WERI-Rb-1 (cell line): Measurements from ENCODE around the gene AACS.

Source experiments
- DNase-seq: peaks from one replicate; pipeline ENCODE4 v3.0.0-alpha.2; 2020
- H3K27ac ChIP-seq: fragments of 250-450 bp; sonication (Bioruptor Pico); 2 replicates; pipeline ENCODE4 v1.5.1; 2020; ENCODE audit warnings: mild to moderate bottlenecking, moderate library complexity
- H3K27me3 ChIP-seq: fragments of 250-450 bp; sonication (Bioruptor Pico); 2 replicates; pipeline ENCODE4 v1.5.1; 2021; ENCODE audit warnings: mild to moderate bottlenecking, low read depth, moderate library complexity; ENCODE audit not compliant: insufficient read depth, severe bottlenecking
- H3K36me3 ChIP-seq: fragments of 250-450 bp; sonication (Bioruptor Pico); 2 replicates; pipeline ENCODE4 v1.5.1; 2020; ENCODE audit warnings: mild to moderate bottlenecking, moderate library complexity
- H3K4me3 ChIP-seq: 2 replicates; pipeline ENCODE4 v1.5.1; 2011; ENCODE audit warnings: low read depth, mild to moderate bottlenecking, control low read depth, low read length
- H3K9me3 ChIP-seq: fragments of 250-450 bp; sonication (Bioruptor Pico); 2 replicates; pipeline ENCODE4 v1.5.1; 2021; ENCODE audit warnings: mild to moderate bottlenecking, moderate library complexity; ENCODE audit not compliant: severe bottlenecking
- TF ChIP-seq, protein P1 (sequence below): IDR thresholded peaks from 2 replicates; pipeline ENCODE4 v1.5.1; 2011; ENCODE audit warnings: low read depth, mild to moderate bottlenecking, control low read depth, inconsistent platforms, low read length

Gene AACS, protein sequence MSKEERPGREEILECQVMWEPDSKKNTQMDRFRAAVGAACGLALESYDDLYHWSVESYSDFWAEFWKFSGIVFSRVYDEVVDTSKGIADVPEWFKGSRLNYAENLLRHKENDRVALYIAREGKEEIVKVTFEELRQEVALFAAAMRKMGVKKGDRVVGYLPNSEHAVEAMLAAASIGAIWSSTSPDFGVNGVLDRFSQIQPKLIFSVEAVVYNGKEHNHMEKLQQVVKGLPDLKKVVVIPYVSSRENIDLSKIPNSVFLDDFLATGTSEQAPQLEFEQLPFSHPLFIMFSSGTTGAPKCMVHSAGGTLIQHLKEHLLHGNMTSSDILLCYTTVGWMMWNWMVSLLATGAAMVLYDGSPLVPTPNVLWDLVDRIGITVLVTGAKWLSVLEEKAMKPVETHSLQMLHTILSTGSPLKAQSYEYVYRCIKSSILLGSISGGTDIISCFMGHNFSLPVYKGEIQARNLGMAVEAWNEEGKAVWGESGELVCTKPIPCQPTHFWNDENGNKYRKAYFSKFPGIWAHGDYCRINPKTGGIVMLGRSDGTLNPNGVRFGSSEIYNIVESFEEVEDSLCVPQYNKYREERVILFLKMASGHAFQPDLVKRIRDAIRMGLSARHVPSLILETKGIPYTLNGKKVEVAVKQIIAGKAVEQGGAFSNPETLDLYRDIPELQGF

DNA sequence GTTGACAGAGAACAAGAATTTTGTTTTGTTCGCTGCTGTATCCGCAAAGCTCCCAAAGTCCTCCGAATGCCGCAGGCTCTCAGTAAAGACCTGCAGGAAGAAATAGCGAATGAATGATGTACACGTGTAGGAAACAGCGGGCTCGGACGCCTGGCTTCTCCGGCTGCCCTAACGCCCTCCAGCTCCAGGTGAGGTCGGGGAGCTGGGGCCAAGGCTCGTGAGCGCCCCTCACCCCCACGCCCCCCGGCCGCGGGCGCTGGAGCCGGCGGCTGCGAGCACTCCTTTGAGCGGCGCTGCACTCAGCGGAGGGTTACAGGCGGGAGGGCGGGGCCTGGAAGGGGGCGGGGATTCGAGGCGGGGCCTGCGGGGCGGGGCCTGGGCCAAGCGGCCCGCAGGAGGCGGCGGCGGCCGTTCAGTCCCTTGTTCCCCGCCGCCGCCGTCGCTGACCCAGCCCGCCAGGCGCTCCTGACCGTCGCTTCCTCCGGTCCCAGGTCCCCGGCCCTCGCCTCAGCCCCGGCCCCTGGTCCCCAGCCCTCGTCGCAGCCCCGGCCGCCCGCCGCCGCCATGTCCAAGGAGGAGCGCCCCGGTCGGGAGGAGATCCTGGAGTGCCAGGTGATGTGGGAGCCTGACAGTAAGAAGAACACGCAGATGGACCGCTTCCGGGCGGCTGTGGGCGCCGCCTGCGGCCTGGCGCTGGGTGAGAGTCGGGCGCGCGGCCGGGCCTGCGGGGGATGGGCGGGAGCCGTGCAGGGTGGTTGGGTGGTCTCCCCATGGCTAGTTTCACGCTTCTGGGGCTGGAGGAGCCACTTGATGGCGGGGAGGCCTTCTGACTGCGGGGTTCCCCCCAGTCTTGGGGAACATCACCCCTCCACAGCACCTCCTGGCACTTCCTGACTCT, at the start of gene AACS:
AACS (plus strand) TSS at position 415 of the 898 bp plus-strand sequence; CDS start at position 565, 150 bp downstream.
- Histone ChIP-seq H3K9me3 (no peaks in the 10 kb centered on the region), H3K27ac (peak within 1 kb of the TSS; percentile 90), H3K27me3 (no peaks in the 10 kb centered on the region), H3K36me3 (peaks cover 21% of the 10 kb centered on the region), H3K4me3 (peak within 1 kb of the TSS; percentile 52)
- TF ChIP-seq, protein P1, sequence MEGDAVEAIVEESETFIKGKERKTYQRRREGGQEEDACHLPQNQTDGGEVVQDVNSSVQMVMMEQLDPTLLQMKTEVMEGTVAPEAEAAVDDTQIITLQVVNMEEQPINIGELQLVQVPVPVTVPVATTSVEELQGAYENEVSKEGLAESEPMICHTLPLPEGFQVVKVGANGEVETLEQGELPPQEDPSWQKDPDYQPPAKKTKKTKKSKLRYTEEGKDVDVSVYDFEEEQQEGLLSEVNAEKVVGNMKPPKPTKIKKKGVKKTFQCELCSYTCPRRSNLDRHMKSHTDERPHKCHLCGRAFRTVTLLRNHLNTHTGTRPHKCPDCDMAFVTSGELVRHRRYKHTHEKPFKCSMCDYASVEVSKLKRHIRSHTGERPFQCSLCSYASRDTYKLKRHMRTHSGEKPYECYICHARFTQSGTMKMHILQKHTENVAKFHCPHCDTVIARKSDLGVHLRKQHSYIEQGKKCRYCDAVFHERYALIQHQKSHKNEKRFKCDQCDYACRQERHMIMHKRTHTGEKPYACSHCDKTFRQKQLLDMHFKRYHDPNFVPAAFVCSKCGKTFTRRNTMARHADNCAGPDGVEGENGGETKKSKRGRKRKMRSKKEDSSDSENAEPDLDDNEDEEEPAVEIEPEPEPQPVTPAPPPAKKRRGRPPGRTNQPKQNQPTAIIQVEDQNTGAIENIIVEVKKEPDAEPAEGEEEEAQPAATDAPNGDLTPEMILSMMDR: no peak
- peak; percentile 79 for DNase-seq

DNA sequence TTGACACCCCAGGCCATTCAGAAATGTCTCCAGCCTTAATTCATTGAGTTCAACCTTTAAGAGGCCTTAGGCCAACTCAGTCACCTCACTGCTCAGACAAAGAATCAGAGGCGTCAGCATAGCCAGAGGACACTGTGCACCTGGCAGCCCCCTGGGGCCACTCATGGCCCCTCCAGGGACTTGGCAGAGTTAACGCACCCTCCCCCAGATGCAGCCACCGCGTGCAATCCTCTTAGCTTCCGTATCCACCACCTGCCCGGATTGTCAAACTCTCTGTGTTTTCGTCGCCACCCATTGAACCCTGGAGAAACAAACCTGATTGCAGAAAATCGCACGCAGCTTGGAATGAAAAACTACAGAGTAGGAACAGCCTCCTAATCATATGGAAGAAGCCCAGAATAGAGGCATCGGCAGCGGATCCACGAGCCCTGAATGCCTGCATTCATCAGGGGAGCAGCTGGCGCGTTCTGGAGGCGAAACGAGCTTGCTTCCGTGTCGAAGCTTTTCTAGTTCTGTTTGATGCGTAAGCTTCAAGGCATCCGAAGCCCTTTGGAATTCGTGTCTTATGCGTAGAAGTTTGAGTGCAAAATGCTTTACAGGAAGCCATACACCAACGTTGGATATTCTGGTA, 49.4 kb upstream of the AACS start:
- no peak overlapping the region for H3K27ac ChIP-seq
- H3K4me3 ChIP-seq: no peak overlapping the region
- H3K36me3 ChIP-seq: peaks cover 63% of the 10 kb centered on the region
- DNase-seq: peak; percentile 41
- H3K9me3 ChIP-seq: no peaks in the 10 kb centered on the region
- no peaks in the 10 kb centered on the region for H3K27me3 ChIP-seq
- TF ChIP-seq, protein P1: no peak

DNA sequence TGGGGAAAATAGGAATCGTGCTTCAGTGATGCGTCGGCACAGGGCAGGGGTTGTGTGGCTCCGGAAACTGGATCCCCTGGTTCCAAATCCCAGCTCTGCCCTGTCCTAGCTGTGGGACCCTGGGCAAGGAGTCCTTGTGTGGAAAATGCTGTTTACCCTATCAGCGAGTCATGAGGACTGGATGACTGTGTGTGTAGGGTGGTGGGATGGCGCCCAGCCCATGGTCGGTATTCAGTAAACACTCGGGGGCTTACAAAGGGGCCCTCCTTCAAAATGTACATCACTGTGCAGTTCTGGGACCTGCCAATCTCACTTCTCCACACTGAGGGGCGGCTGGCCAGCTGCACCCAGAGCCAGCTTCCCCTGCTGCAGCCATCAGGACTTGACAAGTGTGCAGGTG, 47.4 kb upstream of the AACS start:
- H3K9me3 ChIP-seq: no peaks in the 10 kb centered on the region
- no peak overlapping the region for H3K4me3 ChIP-seq
- no peaks in the 10 kb centered on the region for H3K27me3 ChIP-seq
- peaks cover 65% of the 10 kb centered on the region for H3K36me3 ChIP-seq
- DNase-seq: no peak
- TF ChIP-seq, protein P1: no peak
- H3K27ac ChIP-seq: no peak overlapping the region

DNA sequence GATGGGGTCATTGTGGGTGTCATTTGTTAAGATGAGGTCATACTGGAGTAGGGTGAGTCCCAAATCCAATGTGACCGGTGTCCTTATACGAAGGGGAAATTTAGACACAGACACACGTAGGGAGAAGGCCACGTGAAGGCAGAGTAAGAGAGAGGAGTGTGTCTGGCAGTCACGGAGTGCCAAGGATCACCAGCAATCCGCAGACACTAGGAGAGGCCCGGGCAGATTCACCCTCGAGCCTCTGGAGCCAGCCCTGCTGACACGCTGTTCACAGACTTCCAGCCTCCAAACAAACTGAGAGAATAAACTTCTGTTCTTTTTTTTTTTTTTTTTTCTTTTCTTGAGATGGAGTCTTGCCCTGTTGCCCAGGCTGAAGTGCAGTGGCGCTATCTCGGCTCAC, 46.9 kb upstream of the AACS start:
- H3K36me3 ChIP-seq: peaks cover 65% of the 10 kb centered on the region
- TF ChIP-seq, protein P1: no peak
- H3K27ac ChIP-seq: no peak overlapping the region
- no peak overlapping the region for H3K4me3 ChIP-seq
- H3K27me3 ChIP-seq: no peaks in the 10 kb centered on the region
- no peak for DNase-seq
- no peaks in the 10 kb centered on the region for H3K9me3 ChIP-seq

DNA sequence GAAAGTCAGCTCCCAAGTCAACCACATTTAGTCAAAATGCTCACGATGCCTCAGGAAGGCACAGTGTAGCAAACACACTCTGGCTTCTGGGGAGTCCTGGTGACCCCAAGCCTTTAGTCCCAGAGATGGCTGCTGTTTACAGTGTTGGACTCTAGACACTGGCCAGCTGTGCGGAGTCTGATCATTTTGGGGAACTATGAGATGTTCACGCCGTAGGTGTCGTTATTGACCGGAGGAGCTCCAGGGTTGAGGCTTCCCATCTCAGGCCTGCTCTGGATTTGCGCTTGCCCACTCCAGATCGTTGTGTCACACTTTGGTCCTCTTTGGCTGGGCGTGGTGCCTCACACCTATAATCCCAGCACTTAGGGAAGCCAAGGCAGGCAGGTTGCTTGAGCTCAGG, 44.1 kb upstream of the AACS start:
- H3K36me3 ChIP-seq: peaks cover 58% of the 10 kb centered on the region
- no peak overlapping the region for H3K4me3 ChIP-seq
- no peaks in the 10 kb centered on the region for H3K27me3 ChIP-seq
- H3K9me3 ChIP-seq: no peaks in the 10 kb centered on the region
- no peak overlapping the region for H3K27ac ChIP-seq
- TF ChIP-seq, protein P1: no peak
- no peak for DNase-seq
